Measurements from ENCODE around the gene FMNL1.
"Not testable (repeated sequence)": the region's sequence is repeated elsewhere in the genome, so short reads cannot be mapped to it uniquely, and the experiment has no call there.

Gene FMNL1

GRCh38 chr17:45235416-45236281 is 14.0 kb downstream of the FMNL1 start:
- DNase-seq (ENCODE audit: low read depth, low spot score), result peak; percentile 60

DNA sequence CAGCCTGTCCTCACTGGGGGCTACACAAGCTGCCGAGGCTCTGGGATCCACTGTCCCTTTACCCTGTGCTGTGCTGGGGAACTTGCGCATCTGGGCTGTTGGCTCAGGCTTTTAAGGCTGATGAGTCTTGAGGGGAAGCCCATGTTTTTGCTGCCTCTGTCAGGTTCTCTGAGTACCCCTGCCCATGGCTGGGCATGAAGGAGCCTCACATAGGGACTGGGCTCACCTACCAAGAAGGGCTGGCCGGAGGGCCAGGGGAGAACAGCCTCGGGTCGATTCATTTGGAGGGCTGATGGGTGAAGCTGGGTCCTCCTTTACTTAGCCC is 14.6 kb downstream of the FMNL1 start:
- DNase-seq (ENCODE audit: low read depth, low spot score), result no peak

DNA sequence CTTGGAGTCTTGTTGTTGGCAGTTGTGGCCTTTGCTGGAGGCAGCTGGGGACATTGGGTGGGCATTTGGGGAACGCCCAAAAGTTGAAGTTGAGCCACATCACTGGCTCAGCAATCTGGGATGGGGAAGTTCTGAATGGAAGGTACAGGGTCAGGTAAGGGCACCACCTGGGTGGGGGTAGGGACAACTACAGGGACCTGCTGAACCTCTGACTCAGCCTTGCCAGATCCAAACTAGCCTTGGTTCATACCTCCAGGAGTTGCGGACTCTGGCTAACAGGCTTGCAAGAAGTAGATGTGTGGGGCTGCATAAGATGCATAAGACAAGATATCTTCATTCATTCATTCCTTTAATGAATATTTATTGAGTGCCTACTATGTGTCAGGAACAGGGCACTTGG is 16.0 kb downstream of the FMNL1 start:
- DNase-seq (ENCODE audit: low read depth, low spot score), result no peak

DNA sequence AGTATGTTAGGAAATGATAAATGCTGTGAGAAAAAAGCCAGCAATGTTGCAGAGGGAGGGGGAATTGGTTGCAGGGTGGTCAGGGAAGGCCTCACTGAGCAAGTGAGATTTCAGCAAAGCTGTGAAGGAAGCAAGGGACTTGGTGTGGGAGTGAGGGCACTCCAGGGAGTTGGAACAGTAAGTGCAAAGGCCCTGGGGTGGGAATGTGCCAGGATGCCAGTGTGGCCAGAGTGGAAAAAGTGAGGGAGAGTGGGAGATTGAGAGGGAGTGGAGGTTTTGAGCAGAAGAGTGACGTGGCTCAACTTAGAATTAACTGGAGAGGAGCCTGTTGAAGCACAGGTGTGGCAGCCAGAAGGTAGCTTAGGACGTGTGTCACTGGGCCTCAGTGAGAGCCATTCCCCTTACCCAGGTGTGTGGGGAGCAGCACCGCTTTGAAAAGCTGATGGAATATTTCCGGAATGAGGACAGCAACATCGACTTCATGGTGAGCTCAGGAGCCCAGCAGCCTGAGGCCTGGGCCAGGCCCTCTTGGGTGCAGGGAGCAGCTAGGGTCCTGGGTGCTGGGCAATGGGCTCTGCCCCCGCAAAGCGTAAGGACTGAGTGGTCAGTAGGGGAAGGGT is 16.6 kb downstream of the FMNL1 start:
- no peak for DNase-seq (ENCODE audit: low read depth, low spot score)

GRCh38 chr17:45240905-45241327 is 19.2 kb downstream of the FMNL1 start:
- DNase-seq (ENCODE audit: low read depth, low spot score), result no peak

DNA sequence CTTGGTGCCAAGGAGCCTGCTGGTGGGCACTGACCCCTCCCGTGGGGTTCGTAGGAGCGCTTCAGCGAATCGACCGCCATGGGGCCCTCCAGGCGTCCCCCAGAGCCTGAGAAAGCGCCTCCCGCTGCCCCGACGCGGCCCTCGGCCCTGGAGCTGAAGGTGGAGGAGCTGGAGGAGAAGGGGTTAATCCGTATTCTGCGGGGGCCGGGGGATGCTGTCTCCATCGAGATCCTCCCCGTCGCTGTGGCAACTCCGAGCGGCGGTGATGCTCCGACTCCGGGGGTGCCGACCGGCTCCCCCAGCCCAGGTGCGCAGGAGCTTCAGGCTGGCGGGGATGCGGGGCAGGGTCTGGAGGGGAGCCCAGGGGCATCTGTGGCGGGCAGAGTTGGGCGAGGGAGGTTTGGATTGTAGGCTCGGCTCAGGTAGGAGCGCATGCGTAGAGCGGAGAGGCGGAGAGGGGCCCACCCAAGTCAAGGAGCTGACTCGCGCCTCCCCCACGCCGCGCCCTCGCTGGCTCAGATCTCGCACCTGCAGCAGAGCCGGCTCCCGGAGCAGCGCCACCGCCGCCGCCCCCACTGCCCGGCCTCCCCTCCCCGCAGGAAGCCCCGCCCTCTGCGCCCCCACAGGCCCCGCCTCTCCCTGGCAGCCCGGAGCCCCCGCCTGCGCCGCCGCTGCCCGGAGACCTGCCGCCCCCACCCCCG is 19.8 kb downstream of the FMNL1 start:
- no peak for DNase-seq (ENCODE audit: low read depth, low spot score)

DNA sequence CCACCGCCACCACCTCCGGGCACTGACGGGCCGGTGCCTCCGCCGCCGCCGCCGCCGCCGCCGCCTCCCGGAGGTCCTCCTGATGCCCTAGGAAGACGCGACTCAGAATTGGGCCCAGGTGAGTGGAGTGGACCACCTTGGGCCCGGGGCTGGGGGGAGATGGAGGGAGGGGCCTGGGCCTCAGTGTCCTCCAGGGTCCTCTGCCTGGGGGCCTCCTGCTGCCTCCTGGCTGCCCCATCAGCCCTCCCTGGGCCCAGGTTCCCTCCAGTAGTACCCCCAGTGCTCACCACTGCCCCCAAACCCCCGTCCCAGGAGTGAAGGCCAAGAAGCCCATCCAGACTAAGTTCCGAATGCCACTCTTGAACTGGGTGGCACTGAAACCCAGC is 20.3 kb downstream of the FMNL1 start:
- DNase-seq (ENCODE audit: low read depth, low spot score), result no peak

DNA sequence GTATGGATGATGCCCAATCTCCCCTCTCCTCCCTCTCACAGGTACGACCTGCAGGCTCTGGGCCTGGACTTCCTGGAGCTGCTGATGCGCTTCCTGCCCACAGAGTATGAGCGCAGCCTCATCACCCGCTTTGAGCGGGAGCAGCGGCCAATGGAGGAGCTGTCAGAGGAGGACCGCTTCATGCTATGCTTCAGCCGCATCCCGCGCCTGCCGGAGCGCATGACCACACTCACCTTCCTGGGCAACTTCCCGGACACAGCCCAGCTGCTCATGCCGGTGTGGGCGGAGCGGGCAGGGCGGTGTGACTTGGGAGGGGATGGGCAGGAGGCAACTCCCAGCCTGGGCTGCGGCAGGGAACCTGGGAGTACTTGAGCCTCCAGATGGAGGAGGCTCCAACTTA is 22.1 kb downstream of the FMNL1 start:
- no peak for DNase-seq (ENCODE audit: low read depth, low spot score)

- DNase-seq (ENCODE audit: low read depth, low spot score), result no peak
Measured at GRCh38 chr17:45244725-45245656, 23.3 kb downstream of the FMNL1 start.

DNA sequence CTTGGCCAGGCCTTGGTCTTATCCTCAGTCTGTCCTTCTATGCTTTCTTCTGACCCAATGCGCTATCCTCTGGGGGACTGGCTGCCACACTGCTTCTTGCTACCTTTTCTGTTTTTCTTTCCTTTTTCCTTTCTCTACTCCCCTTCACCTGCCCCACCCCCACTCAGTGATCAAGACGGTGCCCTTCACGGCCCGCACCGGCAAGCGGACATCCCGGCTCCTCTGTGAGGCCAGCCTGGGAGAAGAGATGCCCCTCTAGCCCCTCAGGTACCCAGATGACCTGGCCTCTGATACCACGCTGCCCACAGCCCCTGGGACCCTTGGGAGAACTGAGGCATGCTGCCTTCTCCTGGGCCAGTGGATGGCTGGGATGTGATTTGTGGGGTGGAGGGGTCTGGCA is 24.7 kb downstream of the FMNL1 start:
- DNase-seq (ENCODE audit: low read depth, low spot score), result no peak

GRCh38 chr17:45246861-45247428 is 25.3 kb downstream of the FMNL1 start:
- DNase-seq (ENCODE audit: low read depth, low spot score), result no peak

DNA sequence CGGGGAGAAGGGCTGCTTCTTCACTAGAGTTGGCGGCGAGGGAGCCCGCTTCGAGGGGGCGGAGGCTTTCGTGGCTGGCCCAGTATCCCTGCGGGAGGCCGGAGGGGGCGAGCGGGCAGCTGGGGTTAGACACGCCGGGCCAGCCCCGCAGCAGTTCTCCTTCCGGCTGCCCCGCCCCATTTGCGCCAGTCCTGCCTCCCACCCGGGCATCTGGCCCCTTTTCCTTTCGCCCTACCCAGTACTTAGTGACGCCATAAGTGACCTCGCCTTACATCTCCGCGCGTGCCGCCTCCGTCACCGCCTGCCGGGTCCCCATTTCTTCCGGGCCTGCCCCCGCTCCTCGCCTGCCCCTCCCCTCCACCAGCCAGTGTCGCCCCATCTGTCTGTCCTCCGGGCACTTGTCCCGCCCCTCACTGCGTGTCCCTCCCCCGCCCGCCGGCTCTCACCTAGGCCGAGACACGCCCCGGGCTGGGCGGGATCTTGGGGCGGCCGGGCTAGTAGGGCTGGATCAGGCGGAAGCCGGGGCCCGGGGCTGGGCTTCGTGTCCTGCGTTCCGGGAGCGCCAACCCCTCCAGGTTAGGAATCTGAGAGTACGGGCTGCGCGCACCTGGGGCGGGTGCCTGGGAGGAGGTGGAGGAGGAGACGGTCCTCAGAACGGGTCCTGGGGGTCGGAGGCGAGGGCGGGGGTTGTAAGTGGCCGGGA is 25.9 kb downstream of the FMNL1 start:
- peak; percentile 95 for DNase-seq (ENCODE audit: low read depth, low spot score)

DNA sequence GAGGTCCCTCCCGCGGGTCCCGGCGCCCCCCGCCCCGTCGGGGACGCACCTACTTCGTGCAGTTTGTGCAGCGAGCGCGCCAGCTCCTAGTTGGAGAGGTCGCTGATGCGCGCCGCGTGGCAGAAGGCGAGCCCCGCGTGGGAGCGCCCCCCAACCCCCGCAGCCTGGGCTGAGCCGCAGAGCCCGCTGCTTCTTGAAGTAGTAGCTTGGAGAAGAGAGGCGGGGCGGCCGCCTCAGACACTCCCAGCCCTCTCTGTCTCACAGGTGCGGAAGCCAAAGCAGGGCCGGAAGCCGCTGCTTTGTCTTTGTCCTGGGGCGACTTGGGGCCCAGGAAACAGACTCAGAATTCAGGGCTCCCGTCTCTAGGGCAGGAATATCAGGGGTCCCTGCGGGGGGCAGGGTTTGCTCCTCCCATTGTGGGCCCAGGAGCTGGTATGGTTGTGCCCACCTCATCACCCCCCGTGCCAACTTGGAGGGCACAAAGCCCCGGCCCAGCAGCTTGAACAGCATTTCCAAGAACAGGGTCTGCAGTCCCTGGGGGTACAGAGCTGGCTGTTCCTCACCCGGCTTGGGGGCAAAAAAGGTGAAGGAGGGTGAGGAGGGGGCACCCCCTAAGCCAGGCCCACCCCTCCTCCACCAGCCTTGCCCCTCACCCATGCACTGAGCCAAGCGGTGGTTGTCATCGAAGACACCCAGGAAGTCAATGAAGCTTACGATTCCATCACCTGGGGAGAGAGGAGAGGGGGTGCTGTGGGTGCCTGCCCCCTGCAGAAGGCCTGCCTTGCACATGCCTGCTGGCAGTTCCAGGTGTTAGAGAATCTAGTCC is 26.7 kb downstream of the FMNL1 start:
- peak; percentile 58 for DNase-seq (ENCODE audit: low read depth, low spot score)

GRCh38 chr17:45251931-45252330 is 30.2 kb downstream of the FMNL1 start:
- DNase-seq (ENCODE audit: low read depth, low spot score), result no peak

DNA sequence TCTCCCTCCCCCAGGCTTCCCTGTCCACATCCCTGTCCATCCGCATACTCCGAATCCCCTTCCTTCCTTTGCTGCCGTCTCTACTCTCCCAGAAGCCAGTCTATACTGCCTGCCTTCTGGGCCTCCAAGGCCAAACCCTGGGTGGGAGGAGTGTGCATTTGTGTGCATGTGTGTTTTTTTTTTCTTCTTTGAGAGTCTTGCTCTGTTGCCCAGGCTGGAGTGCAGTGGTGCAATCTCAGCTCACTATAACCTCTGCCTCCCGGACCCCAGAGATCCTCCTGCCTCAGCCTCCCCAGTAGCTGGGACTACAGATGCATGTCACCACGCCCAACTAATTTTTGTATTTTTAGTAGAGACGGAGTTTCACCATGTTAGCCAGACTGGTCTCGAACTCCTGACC is 31.6 kb downstream of the FMNL1 start:
- not testable (repeated sequence) for DNase-seq (ENCODE audit: low read depth, low spot score)

DNA sequence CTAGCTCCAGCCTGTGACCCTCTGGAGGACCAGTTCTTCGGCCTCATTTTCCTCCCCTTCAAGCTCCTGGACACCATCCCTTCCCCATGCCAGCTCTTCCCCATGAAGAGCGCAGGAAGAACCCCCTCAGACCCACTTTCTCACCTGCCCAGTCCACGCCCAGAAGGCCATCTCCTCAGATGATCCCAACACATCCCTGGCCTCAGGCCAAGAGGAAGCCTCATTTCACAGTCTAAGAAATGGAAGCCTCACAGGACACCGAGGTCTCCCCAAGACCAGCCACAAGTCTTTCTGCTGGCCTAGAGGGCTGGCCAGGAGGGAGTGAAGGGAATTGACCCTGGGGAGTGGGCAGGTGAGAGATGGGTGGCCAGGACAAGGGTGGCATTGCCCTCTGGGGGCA is 32.2 kb downstream of the FMNL1 start:
- no peak for DNase-seq (ENCODE audit: low read depth, low spot score)

GRCh38 chr17:45255358-45255757 is 33.7 kb downstream of the FMNL1 start:
- no peak for DNase-seq (ENCODE audit: low read depth, low spot score)

- no peak for DNase-seq (ENCODE audit: low read depth, low spot score)
Measured at GRCh38 chr17:45256114-45256966, 34.7 kb downstream of the FMNL1 start.

- DNase-seq (ENCODE audit: low read depth, low spot score), result no peak
Measured at GRCh38 chr17:45257115-45257514, 35.4 kb downstream of the FMNL1 start.

All from activated naive CD8-positive, alpha-beta T cell treated with anti-CD3 and anti-CD28 coated beads, Interleukin-2, amount 50 U/mL, for 16 hours (primary cell).